HepG2 (cell line): ENCODE results near the gene MB. TPM values are rescaled to one million over a fixed set of nuclear protein-coding genes. Genes with fewer than 3 reads are reported as not detected.

Source experiments
- CSRNP2 ChIP-seq: sonication (generic); formaldehyde crosslinking; conservative IDR thresholded peaks from 2 replicates; pipeline ENCODE4 v1.8.0; 2022; ENCODE audit warnings: low read depth, missing genetic modification reagents
- DR1 ChIP-seq: sonication (generic); formaldehyde crosslinking; IDR thresholded peaks from 2 replicates; pipeline ENCODE4 v1.8.0; 2021; ENCODE audit warnings: mild to moderate bottlenecking, missing genetic modification reagents, inconsistent platforms
- EP300 ChIP-seq, 3 experiments: sonication (generic) in 1 of 3; formaldehyde crosslinking in 1 of 3; IDR thresholded peaks; 2 replicates each; pipeline versions ENCODE4 v1.5.1 to v1.6.1; 2011 to 2020; ENCODE audit warnings: low read depth in 2 of 3, low read length in 2 of 3, borderline replicate concordance in 1 of 3, improper control_type of control experiment in 1 of 3, mild to moderate bottlenecking in 1 of 3, missing genetic modification reagents in 1 of 3, moderate library complexity in 1 of 3
- FOXC1 ChIP-seq: sonication (generic); formaldehyde crosslinking; IDR thresholded peaks from 2 replicates; pipeline ENCODE4 v1.8.0; 2022; ENCODE audit warnings: mild to moderate bottlenecking, missing genetic modification reagents, borderline replicate concordance
- GATA4 ChIP-seq: sonication (generic); IDR thresholded peaks from 2 replicates; pipeline ENCODE4 v1.6.1; 2016; ENCODE audit warnings: antibody characterized with exemption, low read depth, borderline replicate concordance
- HDAC2 ChIP-seq: sonication (generic); formaldehyde crosslinking; IDR thresholded peaks from 2 replicates; pipeline ENCODE4 v1.4.0; 2020; ENCODE audit warnings: missing genetic modification reagents
- KDM2A ChIP-seq: sonication (generic); formaldehyde crosslinking; IDR thresholded peaks from 2 replicates; pipeline ENCODE4 v1.4.0; 2020; ENCODE audit warnings: low read depth, missing genetic modification reagents, borderline replicate concordance
- MXD4 ChIP-seq: IDR thresholded peaks from 2 replicates; pipeline ENCODE4 v1.6.1; 2016; ENCODE audit warnings: mild to moderate bottlenecking, missing biosample characterization, missing genetic modification reagents
- NFKB2 ChIP-seq: sonication (generic); formaldehyde crosslinking; IDR thresholded peaks from 2 replicates; pipeline ENCODE4 v1.4.0; 2020; ENCODE audit warnings: missing genetic modification reagents, borderline replicate concordance
- NFRKB ChIP-seq: fragments of 450-650 bp; IDR thresholded peaks from 2 replicates; pipeline ENCODE4 v1.6.1; 2017
- PHF8 ChIP-seq: sonication (generic); formaldehyde crosslinking; IDR thresholded peaks from 2 replicates; pipeline ENCODE4 v1.5.0; 2020; ENCODE audit warnings: missing genetic modification reagents
- RAD21 ChIP-seq: fragments of 450-650 bp; formaldehyde crosslinking; IDR thresholded peaks from 2 replicates; pipeline ENCODE4 v1.5.0; 2020; ENCODE audit warnings: mild to moderate bottlenecking
- RORA ChIP-seq: sonication (generic); formaldehyde crosslinking; IDR thresholded peaks from 2 replicates; pipeline ENCODE4 v1.5.0; 2020; ENCODE audit warnings: mild to moderate bottlenecking, missing genetic modification reagents, moderate library complexity
- RXRB ChIP-seq: IDR thresholded peaks from 2 replicates; pipeline ENCODE4 v1.6.1; 2016; ENCODE audit warnings: borderline replicate concordance, missing genetic modification reagents, missing compliant biosample characterization
- SIX4 ChIP-seq: sonication (generic); formaldehyde crosslinking; IDR thresholded peaks from 2 replicates; pipeline ENCODE4 v1.4.0; 2020; ENCODE audit warnings: missing genetic modification reagents
- TFE3 ChIP-seq: IDR thresholded peaks from 2 replicates; pipeline ENCODE4 v1.6.1; 2016
- TOE1 ChIP-seq: sonication (generic); formaldehyde crosslinking; IDR thresholded peaks from 2 replicates; pipeline ENCODE4 v1.4.0; 2020; ENCODE audit warnings: mild to moderate bottlenecking, missing genetic modification reagents
- YEATS4 ChIP-seq: sonication (generic); formaldehyde crosslinking; IDR thresholded peaks from 2 replicates; pipeline ENCODE4 v1.4.0; 2020; ENCODE audit warnings: missing genetic modification reagents, borderline replicate concordance
- ZBTB20 ChIP-seq: sonication (generic); formaldehyde crosslinking; IDR thresholded peaks from 2 replicates; pipeline ENCODE4 v1.8.1; 2023; ENCODE audit warnings: missing genetic modification reagents, low read depth, mild to moderate bottlenecking, borderline replicate concordance
- ZMYM3 ChIP-seq: sonication (generic); formaldehyde crosslinking; IDR thresholded peaks from 2 replicates; pipeline ENCODE4 v1.5.1; 2020; ENCODE audit warnings: mild to moderate bottlenecking, missing genetic modification reagents
- ZNF33A ChIP-seq: sonication (generic); formaldehyde crosslinking; IDR thresholded peaks from 2 replicates; pipeline ENCODE4 v1.5.1; 2020; ENCODE audit warnings: missing genetic modification reagents, mild to moderate bottlenecking, moderate library complexity, borderline replicate concordance
- ZNF451 ChIP-seq: sonication (generic); formaldehyde crosslinking; IDR thresholded peaks from 2 replicates; pipeline ENCODE4 v1.5.0; 2020; ENCODE audit warnings: mild to moderate bottlenecking, missing genetic modification reagents
- ZNF547 ChIP-seq: sonication (generic); formaldehyde crosslinking; IDR thresholded peaks from 2 replicates; pipeline ENCODE4 v1.5.1; 2020; ENCODE audit warnings: mild to moderate bottlenecking, missing genetic modification reagents
- ZNF589 ChIP-seq: sonication (generic); formaldehyde crosslinking; conservative IDR thresholded peaks from 2 replicates; pipeline ENCODE4 v1.8.0; 2022; ENCODE audit warnings: mild to moderate bottlenecking, moderate library complexity, missing genetic modification reagents
- ZNF652 ChIP-seq: IDR thresholded peaks from 2 replicates; pipeline ENCODE4 v1.6.1; 2016; ENCODE audit warnings: low read depth, borderline replicate concordance
- polyA plus RNA-seq, 8 experiments: library from polyadenylated mRNA; depleted of rRNA in 3 of 8; stranded (reverse) in 7 of 8; unstranded in 1 of 8; fragments of >200 nt; fragmentation: Illumina TruSeq in 4 of 8; extraction: Trizol in 4 of 8; gene quantifications; 2 replicates each; pipeline versions ENCODE4 v1.2.1 to v1.2.3, GENCODE V29; 2011 to 2016; ENCODE audit warnings: low read depth in 4 of 8, missing spikeins in 1 of 8, mixed read lengths in 1 of 8; ENCODE audit not compliant: insufficient read depth in 1 of 8
- total RNA-seq, 5 experiments: library from RNA; depleted of rRNA; stranded (reverse); fragments of >200 nt; fragmentation: Illumina TruSeq; extraction: Trizol; gene quantifications; 2 replicates each; pipeline ENCODE4 v1.2.3, GENCODE V29; 2016; ENCODE audit warnings: low read depth in 1 of 5

MB gene
- total and polyA plus RNA-seq, 2 of the 13 experiments (the other 11 are each of a cell fraction or from before 2014, with no cell fraction given), result 0.07 TPM; not detected in 1

- TF ChIP-seq ZBTB20 (CRISPR knock-in tag), result peak; percentile 51; the same call in 1 of the 2 replicates
- TF ChIP-seq ZNF33A (CRISPR knock-in tag), result 0 out of 2 replicates have a peak, but pooled peaks have one; percentile 48
- TF ChIP-seq YEATS4, result peak; percentile 37; the same call in 1 of the 2 replicates
- peak; percentile 74 for TF ChIP-seq PHF8 (CRISPR knock-in tag)
- no peak for TF ChIP-seq TFE3 (CRISPR knock-in tag)
- TF ChIP-seq ZMYM3, result peak; percentile 58; the same call in 1 of the 2 replicates
- peak; percentile 19; the same call in 1 of the 2 replicates for TF ChIP-seq RXRB
- no peak for TF ChIP-seq RORA
- TF ChIP-seq SIX4, result 0 out of 2 replicates have a peak, but pooled peaks have one; percentile 18
- TF ChIP-seq EP300 (IDR thresholded peaks at IDR 0.05; ENCODE audit: low read depth in 2 of 2, low read length in 2 of 2), result peak in 1 of 2 experiments; percentile 26; a peak in 1 of 4 replicates
- no peak for TF ChIP-seq EP300 (CRISPR knock-in tag; IDR thresholded peaks at IDR 0.05; ENCODE audit: borderline replicate concordance)
- peak; percentile 37; the same call in 1 of the 2 replicates for TF ChIP-seq KDM2A
- no peak for TF ChIP-seq TOE1 (CRISPR knock-in tag)
- TF ChIP-seq MXD4 (CRISPR knock-in tag), result no peak
- TF ChIP-seq ZNF652 (CRISPR knock-in tag), result peak; percentile 91
- 0 out of 2 replicates have a peak, but pooled peaks have one; percentile 61 for TF ChIP-seq FOXC1 (CRISPR knock-in tag)
- 0 out of 2 replicates have a peak, but pooled peaks have one; percentile 18 for TF ChIP-seq RAD21 (CRISPR knock-in tag)
- no peak for TF ChIP-seq CSRNP2
- TF ChIP-seq ZNF547 (CRISPR knock-in tag), result 0 out of 2 replicates have a peak, but pooled peaks have one; percentile 30
- TF ChIP-seq NFRKB, result no peak
- TF ChIP-seq ZNF451 (CRISPR knock-in tag), result 0 out of 2 replicates have a peak, but pooled peaks have one; percentile 37
- peak; percentile 26; the same call in 1 of the 2 replicates for TF ChIP-seq HDAC2 (CRISPR knock-in tag)
- TF ChIP-seq NFKB2, result peak; percentile 41; the same call in 1 of the 2 replicates
- TF ChIP-seq DR1 (CRISPR knock-in tag), result no peak
- peak; percentile 35; the same call in 1 of the 2 replicates for TF ChIP-seq GATA4
- no peak for TF ChIP-seq ZNF589 (CRISPR knock-in tag)
- TF ChIP-seq, all 625 proteins: peak for 127
These were observed 31.2 kb upstream of the MB start, which contains the start of gene APOL6 (continued) for GRCh38 chr22:35648066-35649025.
